HG02678 (cell line): ENCODE measurements around the gene DNAAF1.
"Not testable (repeated sequence)": the region's sequence is repeated elsewhere in the genome, so short reads cannot be mapped to it uniquely, and the experiment has no call there.

Experiments
- ATAC-seq: cut with Tn5 transposase; IDR thresholded peaks from one replicate; pipeline ENCODE4 v1.9.1; 2021; ENCODE audit warnings: mild to moderate bottlenecking, moderate library complexity; ENCODE audit not compliant: unreplicated experiment

Gene DNAAF1

GRCh38 chr16:84205123-84205522, 60.0 kb downstream of the DNAAF1 start:
- ATAC-seq, result not testable (repeated sequence)

- ATAC-seq, result no peak
Observed at GRCh38 chr16:84205976-84206691, 61.0 kb downstream of the DNAAF1 start.

GRCh38 chr16:84207251-84207650, 62.1 kb downstream of the DNAAF1 start:
- ATAC-seq, result no peak

- no peak for ATAC-seq
Observed at GRCh38 chr16:84207879-84208278, 62.8 kb downstream of the DNAAF1 start.

- no peak for ATAC-seq
Observed at GRCh38 chr16:84209989-84210388, 64.9 kb downstream of the DNAAF1 start.

- ATAC-seq, result no peak
Observed at GRCh38 chr16:84212154-84212553, 67.0 kb downstream of the DNAAF1 start.

GRCh38 chr16:84212631-84213030, 67.5 kb downstream of the DNAAF1 start:
- no peak for ATAC-seq

GRCh38 chr16:84214451-84215066, 69.5 kb downstream of the DNAAF1 start:
- ATAC-seq, result no peak

GRCh38 chr16:84215531-84215930, 70.4 kb downstream of the DNAAF1 start:
- no peak for ATAC-seq

- not testable (repeated sequence) for ATAC-seq
Observed at GRCh38 chr16:84216144-84216543, 71.0 kb downstream of the DNAAF1 start.

GRCh38 chr16:84218176-84218823, 73.2 kb downstream of the DNAAF1 start:
- no peak for ATAC-seq

GRCh38 chr16:84218956-84219355, 73.8 kb downstream of the DNAAF1 start:
- no peak for ATAC-seq

GRCh38 chr16:84220851-84221250, 75.7 kb downstream of the DNAAF1 start:
- no peak for ATAC-seq

- ATAC-seq, result no peak
Observed at GRCh38 chr16:84223456-84223855, 78.3 kb downstream of the DNAAF1 start.

- ATAC-seq, result no peak
Observed at GRCh38 chr16:84224554-84224953, 79.4 kb downstream of the DNAAF1 start.

GRCh38 chr16:84225126-84225525, 80.0 kb downstream of the DNAAF1 start:
- no peak for ATAC-seq

GRCh38 chr16:84225571-84225970, 80.5 kb downstream of the DNAAF1 start:
- no peak for ATAC-seq

- ATAC-seq, result no peak
Observed at GRCh38 chr16:84226026-84226425, 80.9 kb downstream of the DNAAF1 start.
